GM12878 (cell line): ENCODE measurements around the gene OLAH.

Experiments used
- NFIC ChIP-seq: IDR thresholded peaks from 2 replicates; pipeline ENCODE4 v1.6.1; 2012; ENCODE audit warnings: low read depth, mild to moderate bottlenecking, inconsistent platforms, low read length, moderate library complexity
- TF ChIP-seq, protein P1 (sequence below): fragments of 150-350 bp; IDR thresholded peaks from 2 replicates; pipeline ENCODE4 v1.6.1; 2016; ENCODE audit warnings: low read depth, low read length
- TF ChIP-seq, protein P2 (sequence below), 3 experiments: IDR thresholded peaks in 2 of 3; conservative IDR thresholded peaks in 1 of 3; 2 replicates each; pipeline ENCODE4 v1.5.1; 2011; ENCODE audit warnings: low read depth in 3 of 3, low read length in 3 of 3, mild to moderate bottlenecking in 3 of 3, control low read depth in 2 of 3, moderate library complexity in 2 of 3, inconsistent platforms in 1 of 3, mixed read lengths in 1 of 3; ENCODE audit not compliant: control insufficient read depth in 2 of 3, insufficient read depth in 1 of 3; ENCODE audit errors: extremely low read depth in 1 of 3
- TF ChIP-seq, protein P3 (sequence below): IDR thresholded peaks from 2 replicates; pipeline ENCODE4 v1.6.1; 2012; ENCODE audit warnings: low read depth, low read length, improper control_type of control experiment

DNA sequence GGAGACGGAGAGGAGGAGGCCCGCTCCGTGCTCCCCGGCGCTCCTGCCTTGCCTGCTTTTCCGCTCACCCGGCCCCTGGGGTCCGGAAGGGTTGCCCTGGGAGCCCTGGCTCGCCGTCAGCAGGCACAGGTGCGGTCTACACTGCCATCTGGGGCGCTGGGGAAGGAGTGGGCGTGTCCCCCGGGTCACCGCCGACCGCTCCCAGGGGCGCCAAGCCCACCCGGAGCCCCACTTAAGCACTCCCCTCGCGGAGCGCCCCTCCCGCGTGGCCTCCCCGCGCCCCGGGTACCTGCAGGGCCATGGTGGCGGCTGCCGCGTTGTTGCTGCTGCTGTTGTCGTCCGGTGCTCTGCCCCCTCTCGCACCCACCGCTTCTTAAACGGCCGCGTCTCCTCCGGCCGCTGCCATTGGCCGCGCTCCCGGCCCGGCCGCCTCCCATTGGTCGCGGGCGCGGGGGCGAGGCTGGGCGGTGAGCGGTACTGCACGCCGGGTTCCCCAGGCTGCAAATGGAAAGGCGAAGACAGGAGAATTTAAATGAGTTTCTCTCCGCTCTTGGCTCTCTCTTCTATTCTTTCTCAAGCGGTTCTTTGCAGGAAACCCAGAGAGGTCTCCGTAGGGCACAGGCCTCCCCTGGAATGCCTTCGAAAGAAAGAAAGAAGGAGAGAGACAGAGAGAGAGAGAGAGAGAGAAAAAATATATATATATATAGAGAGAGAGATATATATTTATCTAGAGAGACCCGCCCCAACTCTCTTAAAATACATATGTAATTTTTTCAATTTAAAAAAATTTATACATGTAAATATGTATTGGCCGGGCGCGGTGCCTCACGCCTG, 44.9 kb downstream of the OLAH start, which contains the start of gene ACBD7:
- TF ChIP-seq NFIC: no peak
- TF ChIP-seq, protein P1, sequence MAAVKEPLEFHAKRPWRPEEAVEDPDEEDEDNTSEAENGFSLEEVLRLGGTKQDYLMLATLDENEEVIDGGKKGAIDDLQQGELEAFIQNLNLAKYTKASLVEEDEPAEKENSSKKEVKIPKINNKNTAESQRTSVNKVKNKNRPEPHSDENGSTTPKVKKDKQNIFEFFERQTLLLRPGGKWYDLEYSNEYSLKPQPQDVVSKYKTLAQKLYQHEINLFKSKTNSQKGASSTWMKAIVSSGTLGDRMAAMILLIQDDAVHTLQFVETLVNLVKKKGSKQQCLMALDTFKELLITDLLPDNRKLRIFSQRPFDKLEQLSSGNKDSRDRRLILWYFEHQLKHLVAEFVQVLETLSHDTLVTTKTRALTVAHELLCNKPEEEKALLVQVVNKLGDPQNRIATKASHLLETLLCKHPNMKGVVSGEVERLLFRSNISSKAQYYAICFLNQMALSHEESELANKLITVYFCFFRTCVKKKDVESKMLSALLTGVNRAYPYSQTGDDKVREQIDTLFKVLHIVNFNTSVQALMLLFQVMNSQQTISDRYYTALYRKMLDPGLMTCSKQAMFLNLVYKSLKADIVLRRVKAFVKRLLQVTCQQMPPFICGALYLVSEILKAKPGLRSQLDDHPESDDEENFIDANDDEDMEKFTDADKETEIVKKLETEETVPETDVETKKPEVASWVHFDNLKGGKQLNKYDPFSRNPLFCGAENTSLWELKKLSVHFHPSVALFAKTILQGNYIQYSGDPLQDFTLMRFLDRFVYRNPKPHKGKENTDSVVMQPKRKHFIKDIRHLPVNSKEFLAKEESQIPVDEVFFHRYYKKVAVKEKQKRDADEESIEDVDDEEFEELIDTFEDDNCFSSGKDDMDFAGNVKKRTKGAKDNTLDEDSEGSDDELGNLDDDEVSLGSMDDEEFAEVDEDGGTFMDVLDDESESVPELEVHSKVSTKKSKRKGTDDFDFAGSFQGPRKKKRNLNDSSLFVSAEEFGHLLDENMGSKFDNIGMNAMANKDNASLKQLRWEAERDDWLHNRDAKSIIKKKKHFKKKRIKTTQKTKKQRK: no peak
- TF ChIP-seq, protein P2, sequence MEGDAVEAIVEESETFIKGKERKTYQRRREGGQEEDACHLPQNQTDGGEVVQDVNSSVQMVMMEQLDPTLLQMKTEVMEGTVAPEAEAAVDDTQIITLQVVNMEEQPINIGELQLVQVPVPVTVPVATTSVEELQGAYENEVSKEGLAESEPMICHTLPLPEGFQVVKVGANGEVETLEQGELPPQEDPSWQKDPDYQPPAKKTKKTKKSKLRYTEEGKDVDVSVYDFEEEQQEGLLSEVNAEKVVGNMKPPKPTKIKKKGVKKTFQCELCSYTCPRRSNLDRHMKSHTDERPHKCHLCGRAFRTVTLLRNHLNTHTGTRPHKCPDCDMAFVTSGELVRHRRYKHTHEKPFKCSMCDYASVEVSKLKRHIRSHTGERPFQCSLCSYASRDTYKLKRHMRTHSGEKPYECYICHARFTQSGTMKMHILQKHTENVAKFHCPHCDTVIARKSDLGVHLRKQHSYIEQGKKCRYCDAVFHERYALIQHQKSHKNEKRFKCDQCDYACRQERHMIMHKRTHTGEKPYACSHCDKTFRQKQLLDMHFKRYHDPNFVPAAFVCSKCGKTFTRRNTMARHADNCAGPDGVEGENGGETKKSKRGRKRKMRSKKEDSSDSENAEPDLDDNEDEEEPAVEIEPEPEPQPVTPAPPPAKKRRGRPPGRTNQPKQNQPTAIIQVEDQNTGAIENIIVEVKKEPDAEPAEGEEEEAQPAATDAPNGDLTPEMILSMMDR (IDR thresholded peaks at IDR 0.05 in 2 of 3, conservative IDR thresholded peaks at IDR 0.05 in 1 of 3; ENCODE audit: control insufficient read depth in 2 of 3, extremely low read depth in 1 of 3, insufficient read depth in 1 of 3, low read depth in 3 of 3, low read length in 3 of 3): peak in 2 of 3 experiments; percentile 32 to 33; a peak in 3 of 6 replicates
- TF ChIP-seq, protein P3, sequence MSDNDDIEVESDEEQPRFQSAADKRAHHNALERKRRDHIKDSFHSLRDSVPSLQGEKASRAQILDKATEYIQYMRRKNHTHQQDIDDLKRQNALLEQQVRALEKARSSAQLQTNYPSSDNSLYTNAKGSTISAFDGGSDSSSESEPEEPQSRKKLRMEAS: peak; percentile 60; the same call in 1 of the 2 replicates
